K562 (cell line): ENCODE data around the gene UBALD2. TPM values are rescaled to one million over a fixed set of nuclear protein-coding genes. Genes with fewer than 3 reads are reported as not detected.

ENCODE experiments used
- KAT8 ChIP-seq: fragments of 450-650 bp; IDR thresholded peaks from 2 replicates; pipeline ENCODE4 v1.6.1; 2016; ENCODE audit warnings: low read depth, mild to moderate bottlenecking
- STAG1 ChIP-seq: sonication (generic); formaldehyde crosslinking; IDR thresholded peaks from 2 replicates; pipeline ENCODE4 v1.5.0; 2020; ENCODE audit warnings: missing genetic modification reagents, borderline replicate concordance
- TCF3 ChIP-seq: sonication (generic); formaldehyde crosslinking; IDR thresholded peaks from 2 replicates; pipeline ENCODE4 v1.4.0; 2020; ENCODE audit warnings: mild to moderate bottlenecking, missing genetic modification reagents
- ZBTB7A ChIP-seq: IDR thresholded peaks from 2 replicates; pipeline ENCODE4 v1.6.1; 2011; ENCODE audit warnings: low read depth, mild to moderate bottlenecking, low read length, moderate library complexity, borderline replicate concordance; ENCODE audit not compliant: control insufficient read depth
- polyA plus RNA-seq, 8 experiments: library from polyadenylated mRNA; depleted of rRNA in 4 of 8; stranded (reverse) in 5 of 8; unstranded in 3 of 8; fragments of >200 nt; fragmentation: Nextera tagmentation in 2 of 8; fragmentation: Illumina TruSeq in 1 of 8; extraction: Ambion mirVana in 2 of 8; extraction: Trizol in 1 of 8; gene quantifications; 2 replicates each; pipeline versions ENCODE4 v1.2.1 to v1.2.3, GENCODE V29; 2011 to 2014; ENCODE audit warnings: inconsistent platforms in 1 of 8, missing spikeins in 1 of 8
- total RNA-seq, 7 experiments: library from RNA; depleted of rRNA in 6 of 7; stranded (reverse); fragments of >200 nt in 6 of 7; fragmentation: Illumina TruSeq in 2 of 7; extraction: Trizol in 2 of 7; gene quantifications; 2 replicates each; pipeline versions ENCODE4 v1.2.1 to v1.2.3, GENCODE V29; 2011 to 2021; ENCODE audit warnings: low replicate concordance in 1 of 7
- TF ChIP-seq, protein P1 (sequence below): IDR thresholded peaks from 3 replicates; pipeline ENCODE4 v1.6.1; 2011; ENCODE audit warnings: borderline replicate concordance, mild to moderate bottlenecking, moderate library complexity; ENCODE audit not compliant: insufficient read length; ENCODE audit errors: extremely low read depth
- TF ChIP-seq, protein P2 (sequence below): fragments of 250-450 bp; sonication (Bioruptor Pico); IDR thresholded peaks from 2 replicates; pipeline ENCODE4 v1.9.0; 2021; ENCODE audit warnings: mild to moderate bottlenecking, inconsistent platforms
- TF ChIP-seq, protein P3 (sequence below): fragments of 250-450 bp; sonication (Bioruptor Pico); IDR thresholded peaks from 2 replicates; pipeline ENCODE4 v1.4.0; 2020

Gene UBALD2
- total and polyA plus RNA-seq, 9 of the 15 experiments (the other 6 are each of a cell fraction or from before 2014, with no cell fraction given), result 2.3 to 94.1 (median 25.3) TPM

GRCh38 chr17:76240461-76241203, 24.5 kb upstream of the UBALD2 start, which contains the start of gene RNF157 (continued):
- TF ChIP-seq, protein P1, sequence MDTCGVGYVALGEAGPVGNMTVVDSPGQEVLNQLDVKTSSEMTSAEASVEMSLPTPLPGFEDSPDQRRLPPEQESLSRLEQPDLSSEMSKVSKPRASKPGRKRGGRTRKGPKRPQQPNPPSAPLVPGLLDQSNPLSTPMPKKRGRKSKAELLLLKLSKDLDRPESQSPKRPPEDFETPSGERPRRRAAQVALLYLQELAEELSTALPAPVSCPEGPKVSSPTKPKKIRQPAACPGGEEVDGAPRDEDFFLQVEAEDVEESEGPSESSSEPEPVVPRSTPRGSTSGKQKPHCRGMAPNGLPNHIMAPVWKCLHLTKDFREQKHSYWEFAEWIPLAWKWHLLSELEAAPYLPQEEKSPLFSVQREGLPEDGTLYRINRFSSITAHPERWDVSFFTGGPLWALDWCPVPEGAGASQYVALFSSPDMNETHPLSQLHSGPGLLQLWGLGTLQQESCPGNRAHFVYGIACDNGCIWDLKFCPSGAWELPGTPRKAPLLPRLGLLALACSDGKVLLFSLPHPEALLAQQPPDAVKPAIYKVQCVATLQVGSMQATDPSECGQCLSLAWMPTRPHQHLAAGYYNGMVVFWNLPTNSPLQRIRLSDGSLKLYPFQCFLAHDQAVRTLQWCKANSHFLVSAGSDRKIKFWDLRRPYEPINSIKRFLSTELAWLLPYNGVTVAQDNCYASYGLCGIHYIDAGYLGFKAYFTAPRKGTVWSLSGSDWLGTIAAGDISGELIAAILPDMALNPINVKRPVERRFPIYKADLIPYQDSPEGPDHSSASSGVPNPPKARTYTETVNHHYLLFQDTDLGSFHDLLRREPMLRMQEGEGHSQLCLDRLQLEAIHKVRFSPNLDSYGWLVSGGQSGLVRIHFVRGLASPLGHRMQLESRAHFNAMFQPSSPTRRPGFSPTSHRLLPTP, result no peak
- TF ChIP-seq KAT8 (no peak), ZBTB7A (peak; percentile 72), TCF3 (CRISPR knock-in tag) (0 out of 2 replicates have a peak, but pooled peaks have one; percentile 8), STAG1 (0 out of 2 replicates have a peak, but pooled peaks have one; percentile 14)
- TF ChIP-seq, protein P2, sequence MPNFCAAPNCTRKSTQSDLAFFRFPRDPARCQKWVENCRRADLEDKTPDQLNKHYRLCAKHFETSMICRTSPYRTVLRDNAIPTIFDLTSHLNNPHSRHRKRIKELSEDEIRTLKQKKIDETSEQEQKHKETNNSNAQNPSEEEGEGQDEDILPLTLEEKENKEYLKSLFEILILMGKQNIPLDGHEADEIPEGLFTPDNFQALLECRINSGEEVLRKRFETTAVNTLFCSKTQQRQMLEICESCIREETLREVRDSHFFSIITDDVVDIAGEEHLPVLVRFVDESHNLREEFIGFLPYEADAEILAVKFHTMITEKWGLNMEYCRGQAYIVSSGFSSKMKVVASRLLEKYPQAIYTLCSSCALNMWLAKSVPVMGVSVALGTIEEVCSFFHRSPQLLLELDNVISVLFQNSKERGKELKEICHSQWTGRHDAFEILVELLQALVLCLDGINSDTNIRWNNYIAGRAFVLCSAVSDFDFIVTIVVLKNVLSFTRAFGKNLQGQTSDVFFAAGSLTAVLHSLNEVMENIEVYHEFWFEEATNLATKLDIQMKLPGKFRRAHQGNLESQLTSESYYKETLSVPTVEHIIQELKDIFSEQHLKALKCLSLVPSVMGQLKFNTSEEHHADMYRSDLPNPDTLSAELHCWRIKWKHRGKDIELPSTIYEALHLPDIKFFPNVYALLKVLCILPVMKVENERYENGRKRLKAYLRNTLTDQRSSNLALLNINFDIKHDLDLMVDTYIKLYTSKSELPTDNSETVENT (CRISPR knock-in tag), result peak; percentile 74
- TF ChIP-seq, protein P3, sequence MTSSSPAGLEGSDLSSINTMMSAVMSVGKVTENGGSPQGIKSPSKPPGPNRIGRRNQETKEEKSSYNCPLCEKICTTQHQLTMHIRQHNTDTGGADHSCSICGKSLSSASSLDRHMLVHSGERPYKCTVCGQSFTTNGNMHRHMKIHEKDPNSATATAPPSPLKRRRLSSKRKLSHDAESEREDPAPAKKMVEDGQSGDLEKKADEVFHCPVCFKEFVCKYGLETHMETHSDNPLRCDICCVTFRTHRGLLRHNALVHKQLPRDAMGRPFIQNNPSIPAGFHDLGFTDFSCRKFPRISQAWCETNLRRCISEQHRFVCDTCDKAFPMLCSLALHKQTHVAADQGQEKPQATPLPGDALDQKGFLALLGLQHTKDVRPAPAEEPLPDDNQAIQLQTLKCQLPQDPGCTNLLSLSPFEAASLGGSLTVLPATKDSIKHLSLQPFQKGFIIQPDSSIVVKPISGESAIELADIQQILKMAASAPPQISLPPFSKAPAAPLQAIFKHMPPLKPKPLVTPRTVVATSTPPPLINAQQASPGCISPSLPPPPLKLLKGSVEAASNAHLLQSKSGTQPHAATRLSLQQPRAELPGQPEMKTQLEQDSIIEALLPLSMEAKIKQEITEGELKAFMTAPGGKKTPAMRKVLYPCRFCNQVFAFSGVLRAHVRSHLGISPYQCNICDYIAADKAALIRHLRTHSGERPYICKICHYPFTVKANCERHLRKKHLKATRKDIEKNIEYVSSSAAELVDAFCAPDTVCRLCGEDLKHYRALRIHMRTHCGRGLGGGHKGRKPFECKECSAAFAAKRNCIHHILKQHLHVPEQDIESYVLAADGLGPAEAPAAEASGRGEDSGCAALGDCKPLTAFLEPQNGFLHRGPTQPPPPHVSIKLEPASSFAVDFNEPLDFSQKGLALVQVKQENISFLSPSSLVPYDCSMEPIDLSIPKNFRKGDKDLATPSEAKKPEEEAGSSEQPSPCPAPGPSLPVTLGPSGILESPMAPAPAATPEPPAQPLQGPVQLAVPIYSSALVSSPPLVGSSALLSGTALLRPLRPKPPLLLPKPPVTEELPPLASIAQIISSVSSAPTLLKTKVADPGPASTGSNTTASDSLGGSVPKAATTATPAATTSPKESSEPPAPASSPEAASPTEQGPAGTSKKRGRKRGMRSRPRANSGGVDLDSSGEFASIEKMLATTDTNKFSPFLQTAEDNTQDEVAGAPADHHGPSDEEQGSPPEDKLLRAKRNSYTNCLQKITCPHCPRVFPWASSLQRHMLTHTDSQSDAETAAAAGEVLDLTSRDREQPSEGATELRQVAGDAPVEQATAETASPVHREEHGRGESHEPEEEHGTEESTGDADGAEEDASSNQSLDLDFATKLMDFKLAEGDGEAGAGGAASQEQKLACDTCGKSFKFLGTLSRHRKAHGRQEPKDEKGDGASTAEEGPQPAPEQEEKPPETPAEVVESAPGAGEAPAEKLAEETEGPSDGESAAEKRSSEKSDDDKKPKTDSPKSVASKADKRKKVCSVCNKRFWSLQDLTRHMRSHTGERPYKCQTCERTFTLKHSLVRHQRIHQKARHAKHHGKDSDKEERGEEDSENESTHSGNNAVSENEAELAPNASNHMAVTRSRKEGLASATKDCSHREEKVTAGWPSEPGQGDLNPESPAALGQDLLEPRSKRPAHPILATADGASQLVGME (CRISPR knock-in tag), result no peak
- TF ChIP-seq, all 486 proteins: peak for 90
